Pulmonary artery endothelial cell (primary cell): ENCODE data around the gene SLC26A2. TPM values are rescaled to one million over a fixed set of nuclear protein-coding genes. Genes with fewer than 3 reads are reported as not detected.
A peak's percentile ranks its signal among the peaks of the same experiment; 100 is the strongest.
"Not testable (repeated sequence)": the region's sequence is repeated elsewhere in the genome, so short reads cannot be mapped to it uniquely, and the experiment has no call there.

Source experiments
- DNase-seq: peaks from one replicate; pipeline ENCODE4 v3.0.0-alpha.2; 2011; ENCODE audit warnings: low read depth, low spot score
- total RNA-seq: library from RNA; depleted of rRNA; stranded (reverse); fragments of >200 nt; gene quantifications from 2 replicates; pipeline ENCODE4 v1.2.3, GENCODE V29; 2014

The SLC26A2 gene
- total RNA-seq, 1 donor from 2014 or later, result 19.8 TPM

GRCh38 chr5:150000990-150001659 lies 40.6 kb downstream of the SLC26A2 start:
- DNase-seq, result no peak

- no peak for DNase-seq
These were observed 41.3 kb downstream of the SLC26A2 start for GRCh38 chr5:150001660-150002486.

- DNase-seq, result no peak
These were observed 45.8 kb downstream of the SLC26A2 start for GRCh38 chr5:150006318-150006717.

GRCh38 chr5:150007050-150007449 lies 46.5 kb downstream of the SLC26A2 start:
- DNase-seq, result no peak

- no peak for DNase-seq
These were observed 49.3 kb downstream of the SLC26A2 start for GRCh38 chr5:150009671-150010387.

- no peak for DNase-seq
These were observed 53.4 kb downstream of the SLC26A2 start for GRCh38 chr5:150013931-150014330.

- no peak for DNase-seq
These were observed 53.9 kb downstream of the SLC26A2 start for GRCh38 chr5:150014456-150014855.

GRCh38 chr5:150015415-150015814 lies 54.9 kb downstream of the SLC26A2 start:
- no peak for DNase-seq

GRCh38 chr5:150016537-150016936 lies 56.0 kb downstream of the SLC26A2 start:
- no peak for DNase-seq

GRCh38 chr5:150017226-150018005 lies 56.9 kb downstream of the SLC26A2 start:
- no peak for DNase-seq

- DNase-seq, result no peak
These were observed 59.7 kb downstream of the SLC26A2 start for GRCh38 chr5:150020249-150020648.

- DNase-seq, result peak; percentile 63
These were observed 61.1 kb downstream of the SLC26A2 start for GRCh38 chr5:150021491-150022157.

GRCh38 chr5:150022158-150022531 lies 61.6 kb downstream of the SLC26A2 start:
- peak; percentile 91 for DNase-seq

- DNase-seq, result no peak
These were observed 62.1 kb downstream of the SLC26A2 start for GRCh38 chr5:150022681-150023080.

- DNase-seq, result no peak
These were observed 62.6 kb downstream of the SLC26A2 start for GRCh38 chr5:150023136-150023535.

- DNase-seq, result no peak
These were observed 63.9 kb downstream of the SLC26A2 start for GRCh38 chr5:150024346-150024984.

- no peak for DNase-seq
These were observed 66.2 kb downstream of the SLC26A2 start for GRCh38 chr5:150026682-150027172.

- DNase-seq, result not testable (repeated sequence)
These were observed 67.5 kb downstream of the SLC26A2 start for GRCh38 chr5:150028047-150028446.

- DNase-seq, result no peak
These were observed 72.8 kb downstream of the SLC26A2 start for GRCh38 chr5:150033334-150033733.

GRCh38 chr5:150034662-150035061 lies 74.1 kb downstream of the SLC26A2 start:
- no peak for DNase-seq
